Panc1 (cell line): ENCODE data around the gene RGS9.

Experiments used
- CTCF ChIP-seq: fragments of 450-650 bp; IDR thresholded peaks from 2 replicates; pipeline ENCODE4 v1.5.1; 2017; ENCODE audit warnings: mild to moderate bottlenecking
- REST ChIP-seq, 2 experiments: IDR thresholded peaks; 2 replicates each; pipeline ENCODE4 v1.6.1; 2011 to 2012; ENCODE audit warnings: low read depth in 2 of 2, control low read depth in 1 of 2, low read length in 1 of 2, mild to moderate bottlenecking in 1 of 2, moderate library complexity in 1 of 2; ENCODE audit not compliant: insufficient read depth in 1 of 2

GRCh38 chr17:65143889-65144604, 6.9 kb downstream of the RGS9 start:
- no peak for TF ChIP-seq REST (IDR thresholded peaks at IDR 0.05; ENCODE audit: insufficient read depth in 1 of 2, low read depth in 2 of 2, low read length in 1 of 2)
- no peak for TF ChIP-seq CTCF
